Inflammatory macrophage treated with lipopolysaccharide for 4 hours (primary cell): ENCODE measurements around the gene AHSP.
A peak's percentile ranks its signal among the peaks of the same experiment; 100 is the strongest.
"Not testable (repeated sequence)": the region's sequence is repeated elsewhere in the genome, so short reads cannot be mapped to it uniquely, and the experiment has no call there.

ENCODE experiments used
- DNase-seq: peaks from one replicate; pipeline ENCODE4 v3.0.0-alpha.2; 2020

The AHSP gene, protein sequence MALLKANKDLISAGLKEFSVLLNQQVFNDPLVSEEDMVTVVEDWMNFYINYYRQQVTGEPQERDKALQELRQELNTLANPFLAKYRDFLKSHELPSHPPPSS

DNA sequence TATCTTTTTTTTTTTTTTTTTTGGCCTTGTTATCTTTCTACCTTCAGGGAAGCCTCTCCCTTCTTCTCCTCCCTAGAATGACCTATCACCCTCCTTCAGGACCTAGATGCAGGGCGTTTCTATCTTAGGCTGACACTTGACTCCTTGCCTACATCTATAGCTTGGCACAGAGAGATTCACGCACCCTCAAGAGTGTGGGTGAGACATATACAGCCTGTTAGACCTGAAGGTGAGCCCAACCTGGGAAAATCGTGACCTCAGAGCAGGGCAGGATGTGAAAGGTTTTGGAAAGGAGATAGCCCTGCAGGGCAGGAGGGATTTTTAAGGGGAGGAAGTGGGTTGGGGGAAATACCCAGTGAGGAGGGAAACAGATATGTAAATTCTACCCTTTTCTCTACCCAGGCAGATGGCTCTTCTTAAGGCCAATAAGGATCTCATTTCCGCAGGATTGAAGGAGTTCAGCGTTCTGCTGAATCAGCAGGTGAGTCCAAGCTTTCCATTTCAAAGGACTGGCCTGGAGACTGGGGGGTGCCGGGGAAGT is at the start of gene AHSP:
Gene AHSP, plus strand, starts transcription at position 167 of the 541 bp plus-strand sequence. Its CDS starts 240 bp downstream, at position 407.
- no peak for DNase-seq

DNA sequence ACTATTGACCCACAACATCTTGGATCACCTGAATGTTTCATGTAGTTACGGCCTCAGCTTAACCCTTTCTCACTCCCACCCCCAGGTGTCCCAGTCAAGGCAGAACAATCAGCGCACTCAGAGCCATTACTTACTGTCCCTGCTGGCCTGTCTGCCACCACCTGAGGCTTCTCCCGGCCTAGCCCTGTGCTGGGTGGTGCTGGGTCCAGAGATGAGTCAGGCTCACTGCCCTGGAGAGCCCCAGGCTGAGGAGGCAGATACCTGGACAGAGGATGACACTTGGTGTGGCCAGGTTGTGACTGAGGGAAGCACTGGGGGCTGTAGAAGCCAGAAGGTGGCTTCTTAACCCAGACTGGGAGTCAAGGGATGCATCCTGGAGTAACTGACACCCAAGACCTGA is 48.7 kb upstream of the AHSP start:
- DNase-seq: no peak

DNA sequence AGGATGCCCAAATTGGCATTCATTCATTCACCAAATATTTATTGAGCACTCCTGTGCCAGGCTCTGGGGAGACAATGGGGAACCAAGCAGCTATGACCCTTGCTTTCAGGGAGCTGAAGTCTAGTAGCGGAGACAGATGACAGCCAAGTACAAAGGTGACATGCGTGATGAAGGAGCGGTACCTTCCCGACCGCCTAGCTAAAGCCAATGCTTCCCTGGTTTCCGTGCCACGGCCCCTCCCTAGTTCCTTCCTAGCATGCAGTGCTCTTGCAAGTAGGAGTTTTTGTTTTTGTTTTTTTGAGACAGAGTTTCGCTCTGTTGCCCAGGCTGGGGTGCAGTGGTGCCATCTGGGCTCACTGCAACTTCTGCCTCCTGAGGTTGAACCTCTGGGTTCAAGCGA is 47.9 kb upstream of the AHSP start:
- DNase-seq: no peak

DNA sequence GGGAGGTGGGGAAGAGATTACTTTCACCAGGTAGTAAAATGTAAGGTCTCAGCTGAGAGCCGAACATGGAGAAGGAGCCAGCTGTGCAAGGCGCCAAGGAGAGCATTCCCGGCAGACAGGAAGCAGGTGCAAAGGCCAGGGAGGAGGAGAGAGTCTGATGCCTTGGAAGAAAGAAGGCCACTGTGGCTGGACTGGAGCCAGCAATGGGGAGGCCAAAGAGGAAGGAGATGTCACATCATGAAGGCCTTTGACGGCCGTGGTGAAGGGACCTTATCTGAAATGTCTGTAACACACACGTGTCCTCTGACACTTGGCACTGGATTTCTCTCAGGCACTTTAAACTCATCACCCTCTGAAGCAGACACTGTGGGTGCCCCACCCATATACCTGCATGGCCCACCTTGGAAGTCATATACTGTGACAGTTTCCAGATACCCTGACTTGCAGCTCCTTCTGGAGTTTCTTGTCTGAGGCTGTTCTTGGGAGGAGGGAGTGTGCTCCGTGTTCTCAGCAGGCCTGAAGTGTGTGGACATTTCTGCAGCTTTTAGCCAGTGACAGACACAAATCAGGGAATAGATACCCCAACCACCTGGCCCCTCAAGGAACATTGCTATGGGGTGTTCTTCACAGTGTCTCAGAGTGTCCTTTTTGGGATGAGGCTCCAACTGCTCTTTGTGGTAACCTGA is 46.7 kb upstream of the AHSP start:
- peak; percentile 9 for DNase-seq

DNA sequence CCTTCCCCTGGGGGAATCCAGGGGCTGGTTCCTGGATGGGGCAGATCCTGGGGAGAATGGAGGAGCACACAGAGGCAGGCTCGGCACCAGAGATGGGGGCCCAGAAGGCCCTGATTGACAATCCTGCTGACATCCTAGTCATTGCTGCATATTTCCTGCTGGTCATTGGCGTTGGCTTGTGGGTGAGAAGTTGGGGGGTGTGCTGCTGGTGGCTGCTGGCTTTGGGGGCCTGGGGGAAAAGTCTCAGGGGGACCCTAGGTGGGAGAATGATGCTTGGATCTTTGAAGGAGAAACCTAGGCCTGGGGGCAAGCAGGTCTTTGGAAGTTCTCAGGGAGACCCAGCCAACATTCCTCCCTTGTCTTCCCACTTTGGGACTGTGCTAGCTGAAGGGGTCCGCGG is 44.6 kb upstream of the AHSP start, which contains the start of gene SLC5A2:
Gene SLC5A2, plus strand, starts transcription at position 43 of the 400 bp plus-strand sequence. Its CDS starts 14 bp downstream, at position 57.
- no peak for DNase-seq

DNA sequence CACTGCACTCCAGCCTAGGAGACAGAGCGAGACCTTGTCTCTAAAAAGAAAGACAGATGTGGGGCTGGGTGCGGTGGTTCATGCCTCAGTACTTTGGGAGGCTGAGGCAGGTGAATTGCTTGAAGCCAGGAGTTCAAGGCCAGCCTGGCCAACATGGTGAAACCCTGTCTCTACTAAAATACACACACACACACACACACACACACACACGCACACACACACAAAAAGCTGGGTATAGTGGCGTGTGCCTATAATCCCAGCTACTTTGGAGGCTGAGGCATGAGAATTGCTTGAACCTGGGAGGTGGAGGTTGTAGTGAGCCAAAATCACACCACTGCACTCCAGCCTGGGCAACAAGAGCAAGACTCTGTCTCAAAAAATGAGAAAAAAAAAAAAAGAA is 43.7 kb upstream of the AHSP start:
- not testable (repeated sequence) for DNase-seq

DNA sequence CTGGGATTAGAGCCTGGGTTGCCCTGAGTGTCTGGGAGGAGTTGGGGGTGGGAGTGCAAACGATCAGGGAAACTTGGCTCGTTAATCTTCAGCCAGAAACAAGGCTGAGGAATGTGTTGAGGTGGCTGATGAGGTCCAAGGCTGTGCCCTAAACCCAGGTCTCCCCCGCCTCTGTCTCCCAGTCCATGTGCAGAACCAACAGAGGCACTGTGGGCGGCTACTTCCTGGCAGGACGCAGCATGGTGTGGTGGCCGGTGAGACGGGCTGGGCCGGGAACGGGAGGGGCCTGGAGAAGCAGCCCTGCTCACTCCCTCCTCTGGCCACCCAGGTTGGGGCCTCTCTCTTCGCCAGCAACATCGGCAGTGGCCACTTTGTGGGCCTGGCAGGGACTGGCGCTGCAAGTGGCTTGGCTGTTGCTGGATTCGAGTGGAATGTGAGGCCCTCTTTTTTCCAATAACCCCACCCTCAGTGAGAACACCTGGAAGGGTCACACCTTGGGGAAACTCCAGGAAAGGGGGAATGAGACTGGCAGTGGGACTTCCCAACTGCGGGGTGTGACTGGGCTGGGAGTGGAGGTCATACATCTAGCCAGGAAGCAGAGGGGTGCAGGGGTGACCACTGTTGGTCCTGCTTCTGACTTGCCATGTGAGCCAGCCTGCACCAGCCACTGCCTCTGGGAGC is 43.1 kb upstream of the AHSP start:
- no peak for DNase-seq

DNA sequence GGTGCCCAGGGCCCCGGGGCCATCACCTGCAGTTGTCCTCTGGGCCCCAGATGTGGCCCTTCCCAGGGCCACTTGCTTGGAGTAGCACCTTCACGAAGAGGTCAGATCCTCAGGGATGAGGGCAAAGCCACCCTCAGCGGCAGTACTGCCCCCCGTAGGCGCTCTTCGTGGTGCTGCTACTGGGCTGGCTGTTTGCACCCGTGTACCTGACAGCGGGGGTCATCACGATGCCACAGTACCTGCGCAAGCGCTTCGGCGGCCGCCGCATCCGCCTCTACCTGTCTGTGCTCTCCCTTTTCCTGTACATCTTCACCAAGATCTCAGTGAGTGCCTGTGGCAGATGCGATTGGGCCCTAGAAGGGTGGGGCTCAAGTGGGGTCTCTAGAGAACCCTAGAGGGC is 42.1 kb upstream of the AHSP start:
- DNase-seq: no peak

DNA sequence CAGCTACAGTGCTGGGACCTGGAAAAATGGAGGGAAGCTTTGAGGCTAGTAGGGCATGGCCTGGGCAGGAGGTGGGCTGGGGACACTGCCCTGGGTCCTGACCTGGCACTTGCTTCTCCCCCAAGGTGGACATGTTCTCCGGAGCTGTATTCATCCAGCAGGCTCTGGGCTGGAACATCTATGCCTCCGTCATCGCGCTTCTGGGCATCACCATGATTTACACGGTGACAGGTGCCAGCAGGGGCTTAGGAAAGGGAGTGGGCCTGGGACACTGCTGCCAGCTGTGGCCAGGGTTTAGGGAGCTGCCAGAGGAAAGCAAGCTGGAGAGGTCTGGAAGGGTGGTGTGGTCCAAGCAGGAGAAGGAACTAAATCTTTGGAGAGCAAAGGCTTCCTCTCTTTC is 41.7 kb upstream of the AHSP start:
- no peak for DNase-seq

DNA sequence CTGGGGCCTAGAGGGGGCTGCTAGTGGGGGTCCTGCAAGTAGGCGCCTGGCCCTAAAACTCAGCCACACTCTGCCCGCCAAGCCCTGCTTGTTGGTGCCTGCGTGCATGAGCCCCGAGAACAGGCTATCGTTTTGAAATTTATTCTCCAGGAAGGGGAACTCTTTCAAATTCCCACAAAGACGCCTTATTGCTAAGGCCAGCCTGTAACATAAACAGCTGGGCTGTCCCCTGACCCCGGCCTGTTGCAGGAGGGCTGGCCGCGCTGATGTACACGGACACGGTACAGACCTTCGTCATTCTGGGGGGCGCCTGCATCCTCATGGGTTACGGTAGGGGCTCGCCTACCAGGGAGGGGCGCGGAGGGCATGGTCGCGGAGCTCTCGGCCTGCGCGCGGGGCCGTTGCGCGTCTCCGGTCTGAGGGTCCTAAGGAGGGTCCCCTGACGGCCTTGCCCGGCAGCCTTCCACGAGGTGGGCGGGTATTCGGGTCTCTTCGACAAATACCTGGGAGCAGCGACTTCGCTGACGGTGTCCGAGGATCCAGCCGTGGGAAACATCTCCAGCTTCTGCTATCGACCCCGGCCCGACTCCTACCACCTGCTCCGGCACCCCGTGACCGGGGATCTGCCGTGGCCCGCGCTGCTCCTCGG is 40.5 kb upstream of the AHSP start:
- DNase-seq: peak; percentile 26

DNA sequence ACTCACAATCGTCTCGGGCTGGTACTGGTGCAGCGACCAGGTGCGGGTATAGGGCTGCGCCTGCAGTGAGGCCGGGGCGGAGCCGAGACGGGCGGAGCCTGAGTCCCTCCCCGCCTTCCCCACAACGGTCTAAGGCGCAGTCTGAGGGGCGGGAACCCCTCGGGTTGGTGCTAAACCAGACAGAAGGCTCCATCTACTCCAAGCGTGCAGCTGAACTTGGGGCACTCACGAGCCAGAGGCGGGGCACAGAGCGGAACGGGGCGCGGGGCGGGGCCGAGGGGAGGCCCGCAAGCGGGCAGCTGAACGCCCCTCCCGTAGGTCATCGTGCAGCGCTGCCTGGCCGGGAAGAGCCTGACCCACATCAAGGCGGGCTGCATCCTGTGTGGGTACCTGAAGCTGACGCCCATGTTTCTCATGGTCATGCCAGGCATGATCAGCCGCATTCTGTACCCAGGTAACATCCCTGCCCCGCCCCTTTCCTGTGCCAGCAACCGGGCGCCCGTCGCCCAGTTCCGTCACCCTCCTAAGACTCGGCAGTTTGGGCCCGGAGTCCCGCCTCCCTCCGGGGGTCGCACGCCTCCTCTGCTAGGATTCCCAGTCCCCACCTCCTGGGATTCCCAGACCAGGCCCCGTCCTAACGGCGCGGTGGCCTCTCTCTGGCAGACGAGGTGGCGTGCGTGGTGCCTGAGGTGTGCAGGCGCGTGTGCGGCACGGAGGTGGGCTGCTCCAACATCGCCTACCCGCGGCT is 39.8 kb upstream of the AHSP start:
- DNase-seq: peak; percentile 10

DNA sequence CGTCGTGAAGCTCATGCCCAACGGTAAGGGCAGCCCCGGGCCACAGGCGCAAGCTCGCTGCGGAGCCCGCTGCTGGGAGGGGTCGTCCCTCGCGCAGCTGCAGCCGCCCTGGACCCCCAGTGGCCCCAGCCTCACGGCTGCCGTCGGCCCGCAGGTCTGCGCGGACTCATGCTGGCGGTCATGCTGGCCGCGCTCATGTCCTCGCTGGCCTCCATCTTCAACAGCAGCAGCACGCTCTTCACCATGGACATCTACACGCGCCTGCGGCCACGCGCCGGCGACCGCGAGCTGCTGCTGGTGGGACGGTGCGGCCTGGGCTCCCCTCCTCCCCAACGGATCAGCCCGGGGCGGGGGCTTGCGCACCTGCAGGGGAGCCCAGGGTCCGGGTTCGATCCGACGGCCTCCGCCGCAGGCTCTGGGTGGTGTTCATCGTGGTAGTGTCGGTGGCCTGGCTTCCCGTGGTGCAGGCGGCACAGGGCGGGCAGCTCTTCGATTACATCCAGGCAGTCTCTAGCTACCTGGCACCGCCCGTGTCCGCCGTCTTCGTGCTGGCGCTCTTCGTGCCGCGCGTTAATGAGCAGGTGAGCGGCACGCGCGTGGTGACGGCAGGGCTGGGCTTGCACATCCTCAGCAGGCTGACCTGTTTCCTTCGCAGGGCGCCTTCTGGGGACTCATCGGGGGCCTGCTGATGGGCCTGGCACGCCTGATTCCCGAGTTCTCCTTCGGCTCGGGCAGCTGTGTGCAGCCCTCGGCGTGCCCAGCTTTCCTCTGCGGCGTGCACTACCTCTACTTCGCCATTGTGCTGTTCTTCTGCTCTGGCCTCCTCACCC is 39.0 kb upstream of the AHSP start:
- DNase-seq: no peak

DNA sequence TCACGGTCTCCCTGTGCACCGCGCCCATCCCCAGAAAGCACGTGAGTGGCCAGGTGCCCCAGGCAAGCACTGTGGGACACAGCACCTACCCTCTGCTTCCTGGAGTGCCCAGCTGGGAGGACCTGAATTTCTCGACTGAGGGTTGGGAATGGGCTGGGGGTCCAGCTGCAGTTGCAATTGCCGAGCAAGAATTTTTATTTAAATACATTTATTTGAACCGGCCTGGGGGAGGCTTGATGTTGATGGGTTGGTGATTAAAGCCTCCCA is 38.5 kb upstream of the AHSP start:
- no peak for DNase-seq

DNA sequence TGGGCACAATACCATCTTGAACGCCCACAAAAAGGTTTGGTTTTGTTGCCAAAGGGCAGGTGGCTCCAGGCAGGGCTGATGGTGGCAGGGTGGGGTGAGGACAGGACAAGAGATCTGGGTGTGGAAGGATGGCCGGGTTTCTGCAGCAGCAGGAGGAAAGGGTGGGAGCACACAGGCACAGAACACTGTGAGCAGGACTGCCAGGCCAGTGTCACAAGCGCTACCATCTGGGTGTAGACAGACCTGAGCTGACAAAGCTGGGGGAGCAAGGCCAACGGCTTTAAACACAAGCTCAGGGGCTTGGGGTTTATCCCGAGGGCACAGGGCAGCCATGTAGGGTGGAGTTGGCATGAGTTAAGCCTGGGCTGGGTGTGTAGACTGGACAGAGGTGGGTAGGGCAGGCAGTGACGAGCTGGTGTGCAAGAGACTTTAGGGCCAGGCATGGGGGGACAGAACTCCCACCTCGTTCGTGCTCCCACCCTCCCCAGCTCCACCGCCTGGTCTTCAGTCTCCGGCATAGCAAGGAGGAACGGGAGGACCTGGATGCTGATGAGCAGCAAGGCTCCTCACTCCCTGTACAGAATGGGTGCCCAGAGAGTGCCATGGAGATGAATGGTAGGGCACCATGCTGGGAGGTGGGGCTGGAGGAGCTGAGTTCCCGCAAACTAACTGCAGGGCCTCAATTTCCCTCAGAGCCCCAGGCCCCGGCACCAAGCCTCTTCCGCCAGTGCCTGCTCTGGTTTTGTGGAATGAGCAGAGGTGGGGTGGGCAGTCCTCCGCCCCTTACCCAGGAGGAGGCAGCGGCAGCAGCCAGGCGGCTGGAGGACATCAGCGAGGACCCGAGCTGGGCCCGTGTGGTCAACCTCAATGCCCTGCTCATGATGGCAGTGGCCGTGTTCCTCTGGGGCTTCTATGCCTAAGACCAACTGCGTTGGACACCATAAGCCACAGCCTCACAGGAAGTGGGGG is 37.8 kb upstream of the AHSP start:
- DNase-seq: no peak

DNA sequence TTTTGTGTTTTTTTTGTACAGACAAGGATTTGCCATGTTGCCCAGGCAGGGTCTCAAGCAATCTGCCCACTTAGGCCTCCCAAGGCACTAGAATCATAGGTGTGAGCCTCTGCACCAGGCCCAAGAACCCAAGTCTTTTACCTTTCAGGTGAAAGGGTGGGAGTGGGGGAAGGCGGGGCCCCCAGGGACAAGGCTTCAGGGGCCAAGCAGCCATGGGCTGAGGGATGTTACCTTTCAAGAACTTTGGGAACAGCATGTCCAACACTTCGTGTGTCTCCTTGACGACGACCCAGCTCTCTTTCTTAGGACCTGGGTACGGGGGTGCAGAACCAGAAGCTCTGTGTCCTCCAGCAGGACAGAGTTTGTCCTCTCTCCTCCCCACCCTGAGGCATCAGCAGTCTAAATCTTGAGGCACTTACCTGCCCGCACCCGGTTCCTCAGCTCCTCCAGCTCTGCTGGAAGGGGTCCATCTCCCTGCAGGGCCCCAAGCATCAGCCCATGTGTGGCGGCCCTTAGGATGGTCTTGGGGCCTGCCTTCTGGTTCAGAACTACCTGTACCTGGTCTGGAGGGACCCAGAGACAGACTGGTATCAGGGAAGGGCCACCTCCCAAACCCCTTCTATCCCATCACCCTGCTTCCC is 35.8 kb upstream of the AHSP start:
- DNase-seq: no peak

DNA sequence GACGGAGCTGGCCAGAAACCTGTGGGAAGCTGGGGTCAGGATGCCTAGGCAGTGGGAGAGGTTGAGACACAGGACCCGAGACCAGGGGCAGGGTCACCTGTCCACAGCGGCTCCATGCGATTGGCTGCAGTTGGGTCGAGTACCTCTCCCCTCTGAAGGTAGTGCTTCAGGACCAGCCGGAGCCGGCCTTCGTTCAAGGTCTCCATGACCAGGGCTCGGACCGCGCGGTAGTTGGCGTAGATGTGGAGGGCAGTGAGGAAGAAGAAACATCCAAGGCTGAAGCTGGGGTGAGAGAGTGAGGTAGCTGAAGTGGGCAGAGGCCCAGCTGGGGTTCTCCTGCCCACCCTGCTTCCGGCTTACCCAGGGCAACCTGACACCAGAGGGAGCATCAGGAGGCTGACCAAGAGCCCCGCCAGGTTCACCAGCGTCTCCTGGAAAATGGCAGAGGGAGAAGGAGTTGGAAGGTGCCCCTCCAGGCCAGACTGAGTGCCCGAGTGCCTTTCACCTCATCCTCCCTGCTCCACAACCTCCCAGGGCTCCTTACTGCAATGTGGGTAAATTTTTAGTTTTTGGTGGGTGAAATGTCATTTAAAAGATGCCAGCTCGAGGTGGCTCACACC is 34.1 kb upstream of the AHSP start:
- DNase-seq: no peak

DNA sequence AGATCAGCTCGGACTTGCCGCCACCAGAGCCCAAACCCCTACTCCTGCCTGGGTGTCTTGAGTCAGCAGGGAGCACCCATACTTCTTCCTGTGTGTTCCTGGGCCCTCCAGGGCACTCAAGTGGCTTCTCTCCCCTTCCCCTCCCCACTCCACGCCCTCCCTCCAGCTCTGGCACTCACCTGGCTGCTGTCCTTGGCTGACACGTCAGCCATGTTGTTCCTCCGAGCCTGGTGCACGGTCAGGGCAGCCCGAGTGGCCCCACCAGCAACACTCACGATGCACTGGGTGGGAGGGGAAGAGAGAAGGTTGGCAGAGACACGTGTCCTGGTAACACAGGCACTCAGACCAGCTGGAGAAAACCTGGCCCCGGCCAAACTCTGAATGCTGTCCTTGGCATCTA is 31.0 kb upstream of the AHSP start:
- DNase-seq: no peak

DNA sequence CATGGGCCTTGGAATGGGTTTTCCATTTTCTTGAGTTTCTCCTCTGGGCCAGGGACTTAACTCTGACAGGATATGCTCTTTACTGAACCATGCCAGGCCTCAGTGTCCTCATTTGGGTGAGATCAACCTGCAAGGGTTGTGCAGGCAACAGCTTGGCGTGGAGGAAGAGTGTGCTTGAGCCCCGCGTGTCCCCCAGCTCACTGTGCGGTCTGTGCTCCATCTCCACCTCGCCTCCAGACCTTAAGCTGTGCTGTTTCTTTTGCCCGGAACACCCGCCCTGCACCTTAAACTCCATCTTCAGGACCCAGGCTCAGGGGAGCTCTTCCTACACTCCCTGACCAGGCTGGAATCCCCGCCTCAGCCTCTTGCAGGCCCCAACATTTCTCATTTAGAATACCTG is 29.2 kb upstream of the AHSP start:
- DNase-seq: no peak

DNA sequence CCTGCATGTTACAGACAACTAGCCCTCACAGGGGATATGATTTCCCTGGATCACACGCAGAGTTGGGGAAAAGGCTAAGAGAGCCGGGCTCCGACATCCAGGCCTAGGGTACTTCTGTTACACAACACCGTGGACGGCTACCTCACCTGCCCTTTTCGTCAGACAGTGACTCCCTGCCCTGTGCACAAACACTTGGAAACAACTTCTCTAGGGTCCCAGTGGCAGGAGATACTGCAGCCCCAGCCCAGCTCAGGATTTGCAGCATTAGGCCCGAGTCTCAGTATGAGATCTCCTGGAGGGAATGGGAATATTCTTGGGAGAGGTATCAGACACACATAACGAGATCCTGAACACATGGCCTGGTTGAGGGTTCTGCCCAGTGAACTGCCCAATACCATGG is 27.8 kb upstream of the AHSP start:
- no peak for DNase-seq
